Activated T-cell treated with anti-CD3 and anti-CD28 coated beads, Interleukin-2, amount 50 U/mL, for 24 hours (primary cell): ENCODE results near the gene HEATR1.

Source experiments
- DNase-seq: peaks from one replicate; pipeline ENCODE4 v3.0.0-alpha.2; 2020
- H3K27ac Mint-ChIP-seq: 2 replicates; pipeline ENCODE4 v1.8.0; 2020; ENCODE audit warnings: mild to moderate bottlenecking, mixed read lengths
- H3K27me3 Mint-ChIP-seq: 2 replicates; pipeline ENCODE4 v1.8.0; 2020; ENCODE audit warnings: mixed read lengths
- H3K36me3 Mint-ChIP-seq: 2 replicates; pipeline ENCODE4 v1.8.0; 2020; ENCODE audit warnings: low read depth, mixed read lengths
- H3K4me1 Mint-ChIP-seq: 2 replicates; pipeline ENCODE4 v1.8.0; 2020; ENCODE audit warnings: low read depth, mixed read lengths
- H3K4me3 Mint-ChIP-seq: 2 replicates; pipeline ENCODE4 v1.8.0; 2020; ENCODE audit warnings: mild to moderate bottlenecking, moderate library complexity, mixed read lengths
- H3K9me3 Mint-ChIP-seq: 2 replicates; pipeline ENCODE4 v1.8.0; 2020; ENCODE audit warnings: mixed read lengths

HEATR1 gene

DNA sequence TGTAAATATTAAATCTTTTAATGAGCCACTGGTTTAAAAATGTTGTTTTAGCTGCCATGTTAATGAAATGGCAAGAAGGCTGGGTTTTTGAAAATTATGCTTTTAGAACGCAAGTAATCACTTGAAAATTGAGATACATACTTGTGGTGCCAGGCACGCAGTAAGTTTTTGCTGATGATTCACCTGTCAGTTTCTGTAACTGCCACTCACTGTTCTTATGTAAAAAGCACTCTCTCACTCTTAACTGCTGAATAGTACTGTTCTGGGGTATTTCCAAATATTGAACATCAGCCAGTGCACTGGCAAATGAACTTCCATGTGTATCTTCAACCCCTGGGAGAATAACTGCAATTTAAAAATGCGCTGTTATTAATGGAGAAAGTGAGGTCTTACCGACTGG is 62.6 kb downstream of the HEATR1 start:
- Mint-ChIP-seq H3K4me1 (peaks cover 31% of the 10 kb centered on the region), H3K4me3 (no peak overlapping the region), H3K9me3 (no peaks in the 10 kb centered on the region), H3K27me3 (no peaks in the 10 kb centered on the region), H3K36me3 (peaks cover 96% of the 10 kb centered on the region), H3K27ac (peak overlapping the region; percentile 72)
- no peak for DNase-seq

DNA sequence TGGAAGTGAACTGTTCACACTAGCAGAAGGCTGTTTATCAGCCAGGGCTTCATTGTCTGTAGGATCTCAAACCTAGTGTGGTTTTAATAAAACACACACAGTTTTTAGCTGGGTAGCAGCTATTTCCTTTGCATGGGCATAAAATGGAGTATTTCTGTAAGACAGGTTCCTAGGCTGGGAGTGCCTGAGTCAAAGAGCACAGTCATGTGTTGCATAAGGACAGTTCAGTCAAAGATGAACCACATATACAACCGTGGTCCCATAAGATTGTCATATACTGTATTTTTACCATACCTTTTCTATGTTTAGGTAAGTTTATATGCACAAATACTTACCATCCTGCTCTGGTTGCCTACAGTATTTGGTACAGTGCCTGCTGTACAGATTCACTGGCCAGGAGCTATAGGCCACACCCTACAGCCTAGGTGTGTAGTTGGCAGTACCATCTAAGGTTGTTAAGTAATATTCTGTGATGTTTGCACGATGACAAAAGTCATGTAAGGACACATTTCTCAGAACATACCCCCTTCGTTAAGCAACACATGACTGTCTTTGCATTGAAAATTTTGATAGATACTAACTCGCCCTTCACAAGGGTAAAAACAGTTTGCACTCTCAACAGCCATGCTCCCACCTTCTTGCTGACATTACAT is 63.4 kb downstream of the HEATR1 start:
- Mint-ChIP-seq H3K4me1 (peaks cover 27% of the 10 kb centered on the region), H3K27me3 (no peaks in the 10 kb centered on the region), H3K9me3 (no peaks in the 10 kb centered on the region), H3K36me3 (peaks cover 96% of the 10 kb centered on the region), H3K4me3 (no peak overlapping the region), H3K27ac (peak overlapping the region; percentile 47)
- DNase-seq, result no peak

DNA sequence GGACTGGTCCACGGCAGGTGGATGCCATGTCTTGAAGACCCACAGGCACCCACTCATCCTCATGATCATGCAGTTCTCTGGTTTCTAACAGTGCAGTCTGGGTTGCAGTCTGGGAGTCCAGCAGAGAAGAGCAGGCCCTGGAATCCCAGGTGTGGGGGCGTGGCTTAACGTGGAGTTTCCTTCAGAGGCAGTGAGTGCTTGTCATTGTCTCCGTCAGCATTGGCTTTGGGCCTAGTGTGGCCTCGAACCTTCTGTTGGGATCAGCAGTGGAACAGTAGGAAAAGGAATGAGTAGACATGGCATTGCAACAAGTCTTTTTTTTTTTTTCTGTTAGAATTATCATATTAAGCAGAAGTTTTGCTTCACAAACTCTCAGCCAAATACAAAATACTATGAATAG is 67.8 kb downstream of the HEATR1 start:
- no peak for DNase-seq
- Mint-ChIP-seq H3K27ac (peak overlapping the region; percentile 71), H3K9me3 (no peaks in the 10 kb centered on the region), H3K4me3 (no peak overlapping the region), H3K4me1 (peaks cover 41% of the 10 kb centered on the region), H3K36me3 (peaks cover 89% of the 10 kb centered on the region), H3K27me3 (no peaks in the 10 kb centered on the region)

DNA sequence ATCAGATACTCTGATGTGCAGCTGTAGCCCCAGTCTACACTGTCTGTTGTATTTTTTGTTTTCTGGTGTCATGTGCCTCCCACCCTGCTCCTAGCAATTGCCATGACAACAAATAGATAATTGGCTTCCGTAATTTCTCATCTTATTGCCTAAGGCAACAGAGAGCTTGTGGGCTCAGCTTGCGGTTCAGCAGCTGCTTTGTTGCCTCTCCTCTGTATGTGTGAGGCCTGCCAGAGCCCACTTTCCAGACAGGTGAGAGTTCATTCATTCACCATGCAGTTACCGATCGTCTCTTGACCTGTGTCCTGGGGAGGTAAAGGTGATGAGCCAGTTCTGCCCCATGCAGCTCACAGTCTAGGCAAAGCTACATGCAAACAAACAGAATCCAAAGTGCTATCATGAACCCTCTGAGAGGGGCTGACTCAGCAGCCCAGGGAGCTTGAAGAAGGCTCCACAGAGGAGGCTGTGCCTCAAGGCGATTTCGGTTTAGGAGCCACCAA is 68.6 kb downstream of the HEATR1 start:
- no peaks in the 10 kb centered on the region for H3K27me3 Mint-ChIP-seq
- H3K4me3 Mint-ChIP-seq, result no peak overlapping the region
- no peaks in the 10 kb centered on the region for H3K9me3 Mint-ChIP-seq
- H3K27ac Mint-ChIP-seq, result peak overlapping the region; percentile 71
- DNase-seq, result no peak
- H3K36me3 Mint-ChIP-seq, result peaks cover 87% of the 10 kb centered on the region
- peaks cover 45% of the 10 kb centered on the region for H3K4me1 Mint-ChIP-seq

DNA sequence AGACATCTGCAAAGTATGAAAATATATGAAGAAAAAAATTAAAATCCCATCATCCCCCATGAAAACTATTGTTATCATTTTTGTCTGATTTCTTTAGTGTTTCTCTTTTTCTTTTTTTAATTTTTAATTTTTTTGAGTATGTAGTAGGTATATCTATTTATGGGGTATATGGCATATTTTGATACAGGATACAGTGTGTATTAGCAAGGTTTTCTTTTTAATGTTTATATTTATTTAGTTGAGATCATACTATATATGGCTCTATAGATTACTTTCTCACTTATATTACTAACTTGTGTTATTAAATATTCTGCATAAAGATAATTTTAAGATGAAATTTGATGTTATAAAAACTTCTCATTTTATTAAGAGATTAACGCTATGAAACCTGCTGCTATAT is 69.1 kb downstream of the HEATR1 start:
- Mint-ChIP-seq H3K4me1 (peaks cover 49% of the 10 kb centered on the region), H3K9me3 (no peaks in the 10 kb centered on the region), H3K4me3 (no peak overlapping the region), H3K27ac (peak overlapping the region; percentile 71), H3K27me3 (no peaks in the 10 kb centered on the region), H3K36me3 (peaks cover 87% of the 10 kb centered on the region)
- no peak for DNase-seq

DNA sequence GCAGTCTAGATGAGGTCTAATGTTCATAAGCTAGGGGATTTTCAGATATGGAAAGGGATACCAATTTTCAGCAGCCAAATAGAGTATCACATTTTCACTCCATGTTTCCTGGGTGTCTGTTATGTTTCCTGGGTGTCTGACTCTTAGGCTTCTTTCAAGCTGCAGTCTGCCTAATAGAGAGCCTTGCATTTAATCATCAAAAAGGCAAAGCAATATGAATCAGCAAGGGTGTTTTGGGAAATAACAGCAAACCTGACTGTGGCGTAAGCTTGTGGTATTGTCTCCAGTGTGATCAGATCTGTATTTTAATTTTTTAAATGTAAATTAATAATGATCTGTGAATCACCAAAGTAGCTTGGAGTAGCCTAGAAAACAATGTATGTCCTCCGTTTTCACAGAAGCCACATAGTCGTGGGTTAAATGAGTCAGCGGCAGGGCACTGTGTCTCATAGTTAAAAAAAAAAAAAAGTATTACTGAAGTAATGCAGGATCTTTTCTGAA is 70.1 kb downstream of the HEATR1 start:
- peaks cover 81% of the 10 kb centered on the region for H3K36me3 Mint-ChIP-seq
- peaks cover 51% of the 10 kb centered on the region for H3K4me1 Mint-ChIP-seq
- H3K27me3 Mint-ChIP-seq, result no peaks in the 10 kb centered on the region
- H3K4me3 Mint-ChIP-seq, result no peak overlapping the region
- no peaks in the 10 kb centered on the region for H3K9me3 Mint-ChIP-seq
- DNase-seq, result no peak
- peak overlapping the region; percentile 88 for H3K27ac Mint-ChIP-seq

DNA sequence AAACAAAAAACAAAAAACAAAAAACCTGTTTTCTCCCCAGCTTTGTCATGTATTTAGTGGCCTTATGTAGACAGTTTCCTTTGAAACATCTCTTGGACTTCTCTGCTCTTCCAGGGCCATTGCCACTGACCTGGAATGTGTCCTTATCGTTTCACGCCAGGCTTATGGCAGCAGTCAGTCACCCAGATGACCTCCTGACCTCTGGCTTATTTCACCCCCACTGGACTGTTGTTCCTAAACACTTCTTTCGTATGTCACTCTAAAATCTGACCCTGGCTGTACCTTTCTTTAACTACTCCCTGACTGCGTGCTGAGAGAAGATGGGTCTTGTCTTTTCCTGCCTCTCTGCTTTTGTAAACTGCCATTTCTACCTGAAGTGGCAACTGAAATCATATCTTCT is 71.5 kb downstream of the HEATR1 start:
- DNase-seq, result no peak
- H3K4me3 Mint-ChIP-seq, result no peak overlapping the region
- H3K36me3 Mint-ChIP-seq, result peaks cover 74% of the 10 kb centered on the region
- no peaks in the 10 kb centered on the region for H3K27me3 Mint-ChIP-seq
- H3K4me1 Mint-ChIP-seq, result peaks cover 57% of the 10 kb centered on the region
- H3K9me3 Mint-ChIP-seq, result no peaks in the 10 kb centered on the region
- peak overlapping the region; percentile 88 for H3K27ac Mint-ChIP-seq

DNA sequence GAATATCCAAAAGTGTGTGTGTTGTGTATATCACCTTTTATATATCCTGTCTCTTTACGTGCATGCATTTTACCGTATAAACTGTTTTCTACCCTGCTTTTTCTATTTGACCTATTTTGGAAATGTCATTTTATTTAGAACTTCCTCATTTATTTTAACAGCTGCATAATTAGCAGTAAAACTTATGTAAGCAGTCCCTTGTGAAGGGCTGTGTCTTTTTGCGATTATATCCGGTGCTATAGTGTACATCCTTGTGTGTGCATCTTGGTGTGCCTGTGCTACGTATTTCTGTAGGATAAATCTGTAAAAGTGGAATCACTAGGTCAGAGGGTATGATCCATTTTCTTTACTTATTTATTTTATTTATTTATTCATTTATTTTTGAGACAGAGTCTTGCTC is 73.4 kb downstream of the HEATR1 start:
- Mint-ChIP-seq H3K27me3 (no peaks in the 10 kb centered on the region), H3K4me3 (no peak overlapping the region), H3K36me3 (peaks cover 72% of the 10 kb centered on the region), H3K27ac (no peak overlapping the region), H3K4me1 (peaks cover 61% of the 10 kb centered on the region), H3K9me3 (no peaks in the 10 kb centered on the region)
- DNase-seq, result no peak

DNA sequence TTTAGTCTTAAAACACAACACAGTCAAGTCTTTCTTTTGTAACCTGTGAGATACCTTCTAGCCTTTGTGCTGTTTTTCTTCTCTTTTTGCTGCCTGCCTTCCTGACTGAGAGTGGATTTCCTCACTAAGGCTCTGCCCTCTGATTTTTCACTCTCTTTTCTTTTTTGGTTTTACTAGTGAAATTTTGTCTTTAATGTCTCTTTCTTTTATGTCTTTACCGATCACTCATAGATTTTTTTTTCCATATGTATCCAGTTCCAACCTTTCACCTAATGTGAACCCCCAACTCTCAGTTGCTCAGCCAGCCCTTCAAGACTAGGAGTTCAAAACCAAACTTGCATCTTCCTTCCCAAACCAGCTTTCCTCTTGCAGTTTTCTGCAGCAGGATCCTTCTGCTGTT is 74.0 kb downstream of the HEATR1 start:
- Mint-ChIP-seq H3K27ac (peak overlapping the region; percentile 42), H3K4me1 (peaks cover 57% of the 10 kb centered on the region), H3K36me3 (peaks cover 68% of the 10 kb centered on the region), H3K27me3 (no peaks in the 10 kb centered on the region), H3K4me3 (no peak overlapping the region), H3K9me3 (no peaks in the 10 kb centered on the region)
- no peak for DNase-seq

DNA sequence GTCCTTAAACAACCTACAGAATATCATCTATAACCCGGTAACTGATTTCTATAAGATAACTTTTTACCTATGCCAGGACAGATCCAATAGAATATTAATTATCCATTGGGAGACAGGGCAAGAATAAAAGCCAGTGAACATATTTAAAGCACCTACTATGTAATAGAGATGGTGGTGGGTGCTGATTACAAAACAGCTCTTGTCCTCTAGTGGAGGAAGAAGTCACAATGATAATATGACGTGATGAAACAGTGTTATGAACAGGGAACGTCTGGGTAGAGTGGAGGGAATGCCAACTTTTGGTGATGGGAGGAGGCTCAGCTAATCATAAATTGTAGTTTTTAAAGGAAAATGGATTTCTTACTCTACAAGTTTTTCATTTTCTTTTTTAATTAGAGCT is 78.2 kb downstream of the HEATR1 start:
- H3K27me3 Mint-ChIP-seq, result no peaks in the 10 kb centered on the region
- H3K36me3 Mint-ChIP-seq, result peaks cover 51% of the 10 kb centered on the region
- H3K9me3 Mint-ChIP-seq, result no peaks in the 10 kb centered on the region
- peaks cover 44% of the 10 kb centered on the region for H3K4me1 Mint-ChIP-seq
- DNase-seq, result no peak
- no peak overlapping the region for H3K4me3 Mint-ChIP-seq
- H3K27ac Mint-ChIP-seq, result no peak overlapping the region

DNA sequence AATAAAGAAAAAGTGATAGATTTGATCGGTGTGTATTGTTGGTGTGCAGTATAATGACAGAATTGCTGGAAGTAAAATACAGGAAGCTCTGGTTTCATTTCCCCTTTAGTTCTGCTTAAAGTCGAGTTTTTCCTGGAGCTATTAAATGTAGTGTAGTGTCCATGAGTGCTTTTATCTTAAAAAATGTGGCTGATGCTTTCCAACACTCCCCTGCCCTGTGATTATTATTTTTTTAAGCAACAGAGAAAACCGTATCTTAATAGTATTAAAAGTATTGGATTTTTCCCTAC is 79.5 kb downstream of the HEATR1 start:
- Mint-ChIP-seq H3K27me3 (no peaks in the 10 kb centered on the region), H3K4me1 (peaks cover 36% of the 10 kb centered on the region), H3K36me3 (peaks cover 39% of the 10 kb centered on the region), H3K9me3 (no peaks in the 10 kb centered on the region), H3K4me3 (peak overlapping the region; percentile 93), H3K27ac (peak overlapping the region; percentile 99)
- DNase-seq, result no peak

DNA sequence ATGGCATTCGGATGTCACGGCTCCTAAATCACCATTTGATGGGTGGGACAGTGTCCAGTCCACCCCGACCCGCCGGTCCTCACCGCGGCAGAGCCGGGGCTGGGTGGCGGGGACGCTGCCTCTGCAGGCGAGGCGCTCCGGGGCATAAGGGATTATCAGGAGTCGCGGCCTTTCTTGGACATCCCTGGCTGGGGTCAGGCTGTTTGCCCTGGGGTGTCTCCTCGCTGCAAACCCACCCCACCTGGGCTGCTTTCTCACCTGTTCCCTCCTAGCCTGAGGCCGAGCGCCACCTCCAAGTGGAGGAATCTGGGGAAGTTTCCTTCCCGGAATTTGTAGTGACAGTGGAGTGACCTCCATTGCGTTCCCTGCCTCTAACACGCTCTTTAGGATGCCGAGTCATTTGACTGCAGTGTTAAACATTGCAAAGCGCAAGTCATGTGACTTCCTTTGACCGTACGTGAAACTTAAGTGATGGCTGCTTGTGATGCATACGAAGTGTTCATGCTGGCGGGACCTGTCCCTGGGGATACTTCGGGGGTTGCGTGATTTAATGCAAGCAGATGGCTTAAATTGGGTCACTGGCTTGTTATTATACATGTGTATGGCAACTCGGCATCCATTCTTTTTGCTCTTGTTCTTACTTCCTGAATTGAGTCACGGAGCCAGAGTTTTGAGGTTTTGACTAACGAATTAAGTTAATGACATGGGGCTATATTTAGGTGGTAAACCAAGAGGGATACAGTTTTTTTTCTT is 80.0 kb downstream of the HEATR1 start:
- peaks cover 36% of the 10 kb centered on the region for H3K4me1 Mint-ChIP-seq
- H3K4me3 Mint-ChIP-seq, result peak overlapping the region; percentile 93
- DNase-seq, result peak; percentile 77
- H3K36me3 Mint-ChIP-seq, result peaks cover 39% of the 10 kb centered on the region
- H3K27me3 Mint-ChIP-seq, result no peaks in the 10 kb centered on the region
- no peaks in the 10 kb centered on the region for H3K9me3 Mint-ChIP-seq
- H3K27ac Mint-ChIP-seq, result peak overlapping the region; percentile 99

DNA sequence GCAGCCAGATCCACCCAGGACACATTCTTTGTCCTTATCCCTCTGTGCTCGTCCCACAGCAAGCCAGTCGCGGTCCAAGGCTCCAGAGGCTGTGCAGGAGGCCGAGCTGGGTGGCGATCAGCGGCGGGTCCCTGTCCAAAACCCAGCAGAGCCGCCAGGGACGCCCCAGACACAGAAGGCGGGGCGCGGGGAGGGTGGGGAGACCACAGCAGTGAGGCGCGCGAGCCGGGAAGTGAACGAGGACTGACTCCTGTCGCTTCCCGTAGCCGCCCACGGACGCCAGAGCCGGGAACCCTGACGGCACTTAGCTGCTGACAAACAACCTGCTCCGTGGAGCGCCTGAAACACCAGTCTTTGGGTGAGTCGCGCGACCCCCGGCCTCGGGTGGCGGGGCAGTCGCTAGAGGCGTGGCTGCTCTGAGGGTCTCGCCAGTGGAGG is 80.6 kb downstream of the HEATR1 start, which contains the start of gene LGALS8:
LGALS8 (plus strand) TSS at position 279 of the 438 bp plus-strand sequence. CDS start 2,089 bp downstream, outside the sequence.
- peak; percentile 92 for DNase-seq
- H3K36me3 Mint-ChIP-seq, result peaks cover 34% of the 10 kb centered on the region
- peak within 1 kb of the TSS; percentile 93 for H3K4me3 Mint-ChIP-seq
- H3K9me3 Mint-ChIP-seq, result no peaks in the 10 kb centered on the region
- H3K27ac Mint-ChIP-seq, result peak within 1 kb of the TSS; percentile 99
- peaks cover 32% of the 10 kb centered on the region for H3K4me1 Mint-ChIP-seq
- no peaks in the 10 kb centered on the region for H3K27me3 Mint-ChIP-seq

DNA sequence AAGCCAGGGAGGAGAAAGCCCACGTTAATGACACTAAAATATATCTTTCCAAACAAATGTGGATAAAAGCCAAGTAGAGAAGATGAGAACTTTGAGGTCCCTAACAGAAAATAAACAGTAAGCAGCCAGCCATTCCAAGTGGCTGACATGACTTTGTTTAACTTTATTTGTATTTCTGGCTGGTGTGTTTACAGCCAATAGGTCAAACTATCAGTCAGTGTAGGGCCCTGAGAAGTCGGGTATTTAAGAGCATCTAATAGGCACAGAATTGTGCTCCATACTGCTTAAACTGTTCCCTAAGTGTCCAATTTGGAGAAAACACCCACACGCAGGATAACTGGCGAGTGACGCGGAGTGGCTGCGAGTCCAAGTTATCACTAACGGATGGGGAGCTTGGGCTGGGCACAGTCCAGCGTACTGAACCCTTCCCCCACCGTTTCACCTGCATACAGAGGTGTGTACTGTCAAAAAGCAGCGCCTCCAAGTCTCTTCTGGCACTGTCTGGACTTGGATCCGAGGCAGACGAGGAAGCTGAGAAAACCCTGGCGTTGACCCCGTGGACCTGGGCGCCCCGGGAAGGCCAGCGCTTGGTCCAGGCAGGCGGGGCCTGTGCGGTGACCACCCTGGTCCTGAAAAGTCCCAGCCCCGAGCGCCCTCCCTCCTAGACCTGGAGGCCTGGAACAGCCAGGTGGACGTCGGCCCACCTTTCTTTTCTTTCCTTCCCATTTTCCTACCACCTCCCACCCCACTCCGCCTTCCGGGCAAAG is 81.2 kb downstream of the HEATR1 start:
- Mint-ChIP-seq H3K4me3 (peak overlapping the region; percentile 93), H3K4me1 (peaks cover 31% of the 10 kb centered on the region), H3K27ac (peak overlapping the region; percentile 99), H3K27me3 (no peaks in the 10 kb centered on the region), H3K36me3 (peaks cover 32% of the 10 kb centered on the region), H3K9me3 (no peaks in the 10 kb centered on the region)
- DNase-seq, result peak; percentile 40
